Ishikawa (cell line): ENCODE measurements around the gene MYO16.

Experiments
- EP300 ChIP-seq: IDR thresholded peaks from 2 replicates; pipeline ENCODE4 v1.6.1; 2012; ENCODE audit warnings: borderline replicate concordance
- RAD21 ChIP-seq: IDR thresholded peaks from 2 replicates; pipeline ENCODE4 v1.6.1; 2012; ENCODE audit warnings: low read depth
- TCF12 ChIP-seq: IDR thresholded peaks from 2 replicates; pipeline ENCODE4 v1.6.1; 2012; ENCODE audit warnings: low read depth
- TF ChIP-seq, protein P1 (sequence below): IDR thresholded peaks from 2 replicates; pipeline ENCODE4 v1.6.1; 2012; ENCODE audit warnings: low read depth, mild to moderate bottlenecking
- TF ChIP-seq, protein P2 (sequence below): IDR thresholded peaks from 2 replicates; pipeline ENCODE4 v1.6.1; 2012

DNA sequence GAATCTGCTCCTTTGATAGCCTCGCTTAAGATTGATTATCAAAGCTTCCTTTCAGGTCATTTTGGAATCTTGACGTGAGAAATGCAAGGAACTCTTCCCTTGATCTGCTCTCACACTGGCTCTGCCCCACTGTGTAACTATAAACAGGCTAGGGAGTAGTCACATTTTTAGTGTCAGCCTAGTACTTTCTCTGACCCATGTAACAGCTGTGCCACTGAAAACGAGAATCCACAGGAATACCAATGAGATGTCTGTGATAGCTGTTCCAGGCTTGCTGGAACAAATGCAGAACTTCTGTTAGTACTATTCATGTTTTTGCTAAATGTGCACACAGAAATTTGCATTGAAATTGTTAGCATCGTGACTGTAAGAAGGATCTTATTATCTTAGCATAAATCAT, 221.3 kb downstream of the MYO16 start:
- TF ChIP-seq TCF12, result no peak
- TF ChIP-seq, protein P1, sequence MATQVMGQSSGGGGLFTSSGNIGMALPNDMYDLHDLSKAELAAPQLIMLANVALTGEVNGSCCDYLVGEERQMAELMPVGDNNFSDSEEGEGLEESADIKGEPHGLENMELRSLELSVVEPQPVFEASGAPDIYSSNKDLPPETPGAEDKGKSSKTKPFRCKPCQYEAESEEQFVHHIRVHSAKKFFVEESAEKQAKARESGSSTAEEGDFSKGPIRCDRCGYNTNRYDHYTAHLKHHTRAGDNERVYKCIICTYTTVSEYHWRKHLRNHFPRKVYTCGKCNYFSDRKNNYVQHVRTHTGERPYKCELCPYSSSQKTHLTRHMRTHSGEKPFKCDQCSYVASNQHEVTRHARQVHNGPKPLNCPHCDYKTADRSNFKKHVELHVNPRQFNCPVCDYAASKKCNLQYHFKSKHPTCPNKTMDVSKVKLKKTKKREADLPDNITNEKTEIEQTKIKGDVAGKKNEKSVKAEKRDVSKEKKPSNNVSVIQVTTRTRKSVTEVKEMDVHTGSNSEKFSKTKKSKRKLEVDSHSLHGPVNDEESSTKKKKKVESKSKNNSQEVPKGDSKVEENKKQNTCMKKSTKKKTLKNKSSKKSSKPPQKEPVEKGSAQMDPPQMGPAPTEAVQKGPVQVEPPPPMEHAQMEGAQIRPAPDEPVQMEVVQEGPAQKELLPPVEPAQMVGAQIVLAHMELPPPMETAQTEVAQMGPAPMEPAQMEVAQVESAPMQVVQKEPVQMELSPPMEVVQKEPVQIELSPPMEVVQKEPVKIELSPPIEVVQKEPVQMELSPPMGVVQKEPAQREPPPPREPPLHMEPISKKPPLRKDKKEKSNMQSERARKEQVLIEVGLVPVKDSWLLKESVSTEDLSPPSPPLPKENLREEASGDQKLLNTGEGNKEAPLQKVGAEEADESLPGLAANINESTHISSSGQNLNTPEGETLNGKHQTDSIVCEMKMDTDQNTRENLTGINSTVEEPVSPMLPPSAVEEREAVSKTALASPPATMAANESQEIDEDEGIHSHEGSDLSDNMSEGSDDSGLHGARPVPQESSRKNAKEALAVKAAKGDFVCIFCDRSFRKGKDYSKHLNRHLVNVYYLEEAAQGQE, result no peak
- no peak for TF ChIP-seq RAD21
- TF ChIP-seq, protein P2, sequence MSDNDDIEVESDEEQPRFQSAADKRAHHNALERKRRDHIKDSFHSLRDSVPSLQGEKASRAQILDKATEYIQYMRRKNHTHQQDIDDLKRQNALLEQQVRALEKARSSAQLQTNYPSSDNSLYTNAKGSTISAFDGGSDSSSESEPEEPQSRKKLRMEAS, result no peak
- no peak for TF ChIP-seq EP300
